SK-N-SH (cell line): ENCODE data around the gene THAP3. TPM values are rescaled to one million over a fixed set of nuclear protein-coding genes. Genes with fewer than 3 reads are reported as not detected.

Experiments used
- CTCF ChIA-PET: fragments of 300-600, 350-600 bp; formaldehyde crosslinking; extraction: SDS; loops from one replicate; lab custom pipeline; 2021; lab: Yijun Ruan, JAX
- POLR2A ChIA-PET: fragments of 350-600 bp; sonication (Branson Sonifier 250); formaldehyde crosslinking; extraction: SDS; loops from one replicate; lab custom pipeline; 2020; ENCODE audit warnings: antibody characterized with exemption, inconsistent platforms; lab: Yijun Ruan, JAX
- DNase-seq: peaks from one replicate; pipeline ENCODE4 v3.0.0; 2012
- H2AFZ ChIP-seq: fragments of 200-600 bp; sonication (generic); 2 replicates; pipeline ENCODE4 v1.8.1; 2016; ENCODE audit warnings: antibody characterized with exemption, mild to moderate bottlenecking, low read depth
- H3F3A ChIP-seq: fragments of 200-600 bp; sonication (generic); replicated peaks from 2 replicates; pipeline ENCODE3; 2016; ENCODE audit warnings: antibody characterized with exemption, mild to moderate bottlenecking; ENCODE audit not compliant: insufficient read depth
- H3K27ac ChIP-seq, 2 experiments: fragments of 200-500 bp in 1 of 2; fragments of 200-600 bp in 1 of 2; sonication (Bioruptor generic) in 1 of 2; sonication (generic), shearing (Covaris generic) in 1 of 2; 2 replicates each; pipeline versions ENCODE4 v1.5.1 to v1.6.1; 2014 to 2016; ENCODE audit warnings: low read depth in 2 of 2, inconsistent platforms in 1 of 2, low read length in 1 of 2, mild to moderate bottlenecking in 1 of 2, mixed read lengths in 1 of 2
- H3K27me3 ChIP-seq: fragments of 200-600 bp; sonication (generic), shearing (Covaris generic); 2 replicates; pipeline ENCODE4 v1.6.1; 2016; ENCODE audit warnings: mixed run types; ENCODE audit not compliant: insufficient read depth
- H3K36me3 ChIP-seq, 2 experiments: fragments of 200-500 bp in 1 of 2; fragments of 200-600 bp in 1 of 2; sonication (Bioruptor generic) in 1 of 2; sonication (generic) in 1 of 2; replicated peaks in 1 of 2; 2 replicates each; pipeline versions ENCODE3 to v1.5.1; 2014 to 2016; ENCODE audit warnings: low read length in 1 of 2, mild to moderate bottlenecking in 1 of 2; ENCODE audit not compliant: insufficient read depth in 2 of 2, control insufficient read depth in 1 of 2
- H3K4me1 ChIP-seq, 2 experiments: fragments of 200-500 bp in 1 of 2; fragments of 200-600 bp in 1 of 2; sonication (Bioruptor generic) in 1 of 2; sonication (generic), shearing (Covaris generic) in 1 of 2; 2 replicates each; pipeline versions ENCODE4 v1.5.1 to v1.6.1; 2014 to 2016; ENCODE audit warnings: low read depth in 1 of 2, low read length in 1 of 2, mixed run types in 1 of 2; ENCODE audit not compliant: insufficient read depth in 2 of 2, control insufficient read depth in 1 of 2
- H3K4me2 ChIP-seq: fragments of 200-600 bp; sonication (generic), shearing (Covaris generic); 2 replicates; pipeline ENCODE4 v1.6.1; 2017; ENCODE audit warnings: mixed run types
- H3K4me3 ChIP-seq, 2 experiments: fragments of 200-500 bp in 1 of 2; fragments of 200-600 bp in 1 of 2; sonication (Bioruptor generic) in 1 of 2; sonication (generic), shearing (Covaris generic) in 1 of 2; 2 replicates each; pipeline versions ENCODE4 v1.5.1 to v1.8.1; 2014 to 2016; ENCODE audit warnings: low read depth in 2 of 2, inconsistent platforms in 1 of 2, low read length in 1 of 2, mild to moderate bottlenecking in 1 of 2, mixed read lengths in 1 of 2, moderate library complexity in 1 of 2
- H3K79me2 ChIP-seq: fragments of 200-600 bp; sonication (generic); 2 replicates; pipeline ENCODE4 v1.8.1; 2017; ENCODE audit warnings: mild to moderate bottlenecking; ENCODE audit not compliant: insufficient read depth
- H3K9ac ChIP-seq: fragments of 200-600 bp; sonication (generic); 2 replicates; pipeline ENCODE4 v1.6.1; 2017; ENCODE audit warnings: mixed run types
- H3K9me2 ChIP-seq: fragments of 200-600 bp; sonication (generic); 2 replicates; pipeline ENCODE4 v1.6.1; 2017; ENCODE audit warnings: mixed run types
- H3K9me3 ChIP-seq: fragments of 200-600 bp; sonication (generic); 2 replicates; pipeline ENCODE4 v1.6.1; 2017; ENCODE audit warnings: mixed run types, mild to moderate bottlenecking, moderate library complexity
- H4K20me1 ChIP-seq: fragments of 200-600 bp; sonication (generic); 2 replicates; pipeline ENCODE4 v1.6.1; 2017; ENCODE audit warnings: mild to moderate bottlenecking, mixed run types; ENCODE audit not compliant: insufficient read depth
- CHD2 ChIP-seq: fragments of 150-350 bp; IDR thresholded peaks from 2 replicates; pipeline ENCODE4 v1.6.1; 2018; ENCODE audit warnings: low read length; ENCODE audit not compliant: partially characterized antibody
- CTCF ChIP-seq: fragments of 200-600 bp; sonication (generic); IDR thresholded peaks from 2 replicates; pipeline ENCODE4 v1.6.1; 2017; ENCODE audit warnings: antibody characterized with exemption, mild to moderate bottlenecking, moderate library complexity
- FOSL2 ChIP-seq: IDR thresholded peaks from 2 replicates; pipeline ENCODE4 v1.4.0; 2012; ENCODE audit warnings: low read depth, mild to moderate bottlenecking, moderate library complexity, borderline replicate concordance
- FOXJ3 ChIP-seq: sonication (generic); formaldehyde crosslinking; IDR thresholded peaks from 2 replicates; pipeline ENCODE4 v1.5.1; 2020; ENCODE audit warnings: mild to moderate bottlenecking, missing genetic modification reagents
- GABPA ChIP-seq: IDR thresholded peaks from 2 replicates; pipeline ENCODE4 v1.4.0; 2012; ENCODE audit warnings: low read depth, mild to moderate bottlenecking
- IRF3 ChIP-seq: fragments of 150-350 bp; IDR thresholded peaks from 2 replicates; pipeline ENCODE4 v1.6.1; 2016; ENCODE audit warnings: mild to moderate bottlenecking, low read depth, low read length
- MXI1 ChIP-seq: IDR thresholded peaks from 2 replicates; pipeline ENCODE4 v1.6.1; 2012; ENCODE audit warnings: mild to moderate bottlenecking, low read depth, low read length, improper control_type of control experiment
- NRF1 ChIP-seq: IDR thresholded peaks from 2 replicates; pipeline ENCODE4 v1.6.1; 2012; ENCODE audit warnings: low read depth, mild to moderate bottlenecking, low read length
- PBX3 ChIP-seq: IDR thresholded peaks from 2 replicates; pipeline ENCODE4; 2012
- POLR2AphosphoS5 ChIP-seq: IDR thresholded peaks from 2 replicates; pipeline ENCODE4 v1.6.1; 2012; ENCODE audit warnings: low read depth, low read length
- RFX5 ChIP-seq: IDR thresholded peaks from 2 replicates; pipeline ENCODE4 v1.6.1; 2012; ENCODE audit warnings: mild to moderate bottlenecking, improper control_type of control experiment, low read length
- SIN3A ChIP-seq: IDR thresholded peaks from 2 replicates; pipeline ENCODE4 v1.6.1; 2012; ENCODE audit warnings: low read depth, mild to moderate bottlenecking, low read length, moderate library complexity, borderline replicate concordance
- TAF1 ChIP-seq: IDR thresholded peaks from 2 replicates; pipeline ENCODE4 v1.6.1; 2012; ENCODE audit warnings: low read depth, mild to moderate bottlenecking, low read length, moderate library complexity, borderline replicate concordance
- USF1 ChIP-seq: IDR thresholded peaks from 2 replicates; pipeline ENCODE4 v1.4.0; 2012; ENCODE audit warnings: low read depth, borderline replicate concordance
- USF2 ChIP-seq: fragments of 150-350 bp; IDR thresholded peaks from 2 replicates; pipeline ENCODE4 v1.6.1; 2017; ENCODE audit warnings: antibody characterized with exemption, low read length, low read depth, borderline replicate concordance
- YY1 ChIP-seq: IDR thresholded peaks from 2 replicates; pipeline ENCODE4 v1.4.0; 2012; ENCODE audit warnings: low read depth, mild to moderate bottlenecking
- WGBS: methylation state at CpG from one replicate; pipeline ENCODE4 v1.1.6; 2017; ENCODE audit warnings: low lambda C conversion rate; 5-methylcytosine and 5-hydroxymethylcytosine counted together
- polyA plus RNA-seq, 3 experiments: library from polyadenylated mRNA; depleted of rRNA; stranded (reverse); fragments of >200 nt; gene quantifications; 2 replicates each; pipeline ENCODE4 v1.2.3, GENCODE V29; 2012

Gene THAP3
- polyA plus RNA-seq, 1 of the 3 experiments (the other 2 are of a cell fraction) = 11.1 TPM

GRCh38 chr1:6579374-6580118 lies 45.1 kb upstream of the THAP3 start, which contains the start of gene ZBTB48:
Gene ZBTB48, plus strand, starts transcription at chr1:6579994. Its CDS starts 616 bp downstream, at chr1:6580610.
- Histone ChIP-seq H3K27ac (peak within 1 kb of the TSS; percentile 76 to 88), H3K79me2 (peaks cover 29% of the 10 kb centered on the region), H3K9me3 (no peaks in the 10 kb centered on the region), H3F3A (no peaks in the 10 kb centered on the region), H3K27me3 (no peaks in the 10 kb centered on the region), H3K9ac (peak within 1 kb of the TSS; percentile 76), H3K4me3 (peak within 1 kb of the TSS; percentile 73 to 84), H3K4me2 (peak within 1 kb of the TSS; percentile 83), H3K9me2 (no peaks in the 10 kb centered on the region), H2AFZ (peak within 1 kb of the TSS; percentile 93), H3K36me3 (peaks cover 0 to 2% of the 10 kb centered on the region in 2 experiments), H4K20me1 (no peaks in the 10 kb centered on the region), H3K4me1 (peaks cover 14 to 32% of the 10 kb centered on the region in 2 experiments; a peak in 2 of 4 replicates)
- POLR2A ChIA-PET = interaction anchor here (1.0 to 2.3 kb wide), 3 partner anchors 10 to 45 kb away, joined by 3 to 6 read pairs (median 5); partner anchors contain the start of gene KLHL21
- 30% methylated on average over 26 of the region's 58 CpGs for WGBS
- TF ChIP-seq GABPA = peak; percentile 80
- TF ChIP-seq SIN3A = peak; percentile 53; the same call in 1 of the 2 replicates
- peak; percentile 67 for TF ChIP-seq RFX5
- TF ChIP-seq POLR2AphosphoS5 = peak; percentile 91
- TF ChIP-seq TAF1 = no peak
- TF ChIP-seq MXI1 = peak; percentile 66; the same call in 1 of the 2 replicates
- no peak for TF ChIP-seq NRF1
- peak; percentile 26 for TF ChIP-seq CHD2
- peak; percentile 31; the same call in 1 of the 2 replicates for TF ChIP-seq IRF3
- TF ChIP-seq USF1 = no peak
- TF ChIP-seq PBX3 = no peak
- CTCF ChIA-PET = interaction anchor here (0.7 to 8.5 kb wide), 6 partner anchors 11 to 89 kb away, joined by 3 to 68 read pairs (median 4); partner anchors contain the start of genes NOL9 and TAS1R1
- DNase-seq = peak; percentile 100

- peak overlapping the region; percentile 76 for H3K9ac ChIP-seq
- H3K27ac ChIP-seq = peak overlapping the region; percentile 44 to 76; a peak in 2 of 4 replicates
- H3K9me3 ChIP-seq = no peaks in the 10 kb centered on the region
- no peaks in the 10 kb centered on the region for H3K27me3 ChIP-seq
- peaks cover 29% of the 10 kb centered on the region for H3K79me2 ChIP-seq
- H3K4me3 ChIP-seq = peak overlapping the region; percentile 73 to 84
- H3K4me2 ChIP-seq = peak overlapping the region; percentile 83
- H3K36me3 ChIP-seq = peaks cover 0 to 2% of the 10 kb centered on the region in 2 experiments
- no peaks in the 10 kb centered on the region for H4K20me1 ChIP-seq
- no peaks in the 10 kb centered on the region for H3K9me2 ChIP-seq
- peak overlapping the region; percentile 56; the same call in 1 of the 2 replicates for H2AFZ ChIP-seq
- no peak for DNase-seq
- H3K4me1 ChIP-seq = peaks cover 14 to 32% of the 10 kb centered on the region in 2 experiments; a peak in 2 of 4 replicates
- ChIA-PET CTCF (interaction anchor here (0.7 to 8.5 kb wide), 8 partner anchors 9 to 90 kb away, joined by 3 to 68 read pairs (median 4); partner anchors contain the start of genes NOL9 and TAS1R1), POLR2A (interaction anchor here (0.6 to 2.3 kb wide), 4 partner anchors 9 to 44 kb away, joined by 3 to 6 read pairs (median 4); partner anchors contain the start of gene KLHL21)
- TF ChIP-seq SIN3A = 0 out of 2 replicates have a peak, but pooled peaks have one; percentile 4
- TF ChIP-seq MXI1 = peak; percentile 2; the same call in 1 of the 2 replicates
- TF ChIP-seq CTCF = no peak
- no peak for TF ChIP-seq FOSL2
- no peak for TF ChIP-seq FOXJ3 (CRISPR knock-in tag)
- TF ChIP-seq USF2 = no peak
- peak; percentile 61; the same call in 1 of the 2 replicates for TF ChIP-seq YY1
- peak; percentile 1 for TF ChIP-seq CHD2
- TF ChIP-seq TAF1 = no peak
- TF ChIP-seq PBX3 = no peak
- TF ChIP-seq, all 33 proteins: peak for 4
- no peaks in the 10 kb centered on the region for H3F3A ChIP-seq
- 1% methylated on average over 18 of the region's 30 CpGs for WGBS
These were observed 44.5 kb upstream of the THAP3 start for GRCh38 chr1:6580119-6580592.
